ENCODE results near the gene SLC13A1. TPM values are rescaled to one million over a fixed set of nuclear protein-coding genes. Genes with fewer than 3 reads are reported as not detected.

Gene SLC13A1
- polyA plus RNA-seq, 3 donors: 0.02 TPM; not detected in 2

- WGBS, 3 donors: 71 to 100% (median 82%) methylated on average over 1 of the region's 1 CpG
Measured at GRCh38 chr7:123079021-123079420, 120.7 kb downstream of the SLC13A1 start.

GRCh38 chr7:123075838-123076467 is 123.8 kb downstream of the SLC13A1 start:
- 21 to 24% (median 22%) methylated on average over 4 of the region's 4 CpGs for WGBS, 3 donors

More at GRCh38 chr7:123079021-123079420, 120.7 kb downstream of the SLC13A1 start:
- H3K27ac ChIP-seq (ENCODE audit: low read depth, low read length): no peak overlapping the region

GRCh38 chr7:123070702-123071286 is 129.0 kb downstream of the SLC13A1 start:
- 57 to 62% (median 57%) methylated on average over 5 of the region's 5 CpGs for WGBS, 3 donors

More at GRCh38 chr7:123075838-123076467, 123.8 kb downstream of the SLC13A1 start:
- H3K27ac ChIP-seq (ENCODE audit: low read depth, low read length): no peak overlapping the region

GRCh38 chr7:123067814-123068213 is 132.0 kb downstream of the SLC13A1 start:
- WGBS, 3 donors: 89 to 100% (median 95%) methylated on average over 3 of the region's 3 CpGs

More at GRCh38 chr7:123070702-123071286, 129.0 kb downstream of the SLC13A1 start:
- no peak overlapping the region for H3K27ac ChIP-seq (ENCODE audit: low read depth, low read length)

More at GRCh38 chr7:123067814-123068213, 132.0 kb downstream of the SLC13A1 start:
- no peak overlapping the region for H3K27ac ChIP-seq (ENCODE audit: low read depth, low read length)

Other genes starting within 250 kb of the SLC13A1 start
- gene TAS2R16, start 204.3 kb downstream of the SLC13A1 start, polyA plus RNA-seq: not detected

All from adipose tissue (tissue), 3 donors.